ENCODE results near the gene GRIP1.

Gene GRIP1

DNA sequence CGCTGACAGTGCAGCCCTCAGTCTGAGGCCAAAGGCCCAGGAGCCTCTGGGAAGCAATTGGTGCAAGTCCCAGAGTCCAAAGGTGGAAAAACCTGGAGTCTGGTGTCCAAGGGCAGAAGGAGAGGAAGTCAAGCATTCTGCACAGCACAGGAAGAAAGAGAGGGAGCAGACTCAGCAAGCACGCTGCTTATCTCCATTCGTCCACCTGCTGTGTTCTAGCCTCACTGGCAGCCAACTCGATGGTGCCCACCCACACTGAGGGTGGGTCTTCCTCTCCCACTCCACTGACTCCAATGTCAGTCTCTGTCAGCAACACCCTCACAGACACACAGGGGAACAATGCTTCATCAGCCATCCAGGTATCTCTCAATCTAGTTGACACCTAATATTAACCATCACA, 337.8 kb downstream of the GRIP1 start:
- no peak overlapping the region for H3K27ac ChIP-seq (ENCODE audit: low read depth, low read length)
- H4K20me1 ChIP-seq (ENCODE audit: control insufficient read depth, insufficient read depth, low read depth, low read length), result no peaks in the 10 kb centered on the region
- no peaks in the 10 kb centered on the region for H3K36me3 ChIP-seq (ENCODE audit: control insufficient read depth, low read length)
- H3K4me2 ChIP-seq (ENCODE audit: low read length), result no peak overlapping the region
- H3K4me1 ChIP-seq (ENCODE audit: control insufficient read depth, low read length), result no peaks in the 10 kb centered on the region
- no peaks in the 10 kb centered on the region for H3F3A ChIP-seq (ENCODE audit: control insufficient read depth, insufficient read depth)
- H3K27me3 ChIP-seq (ENCODE audit: control insufficient read depth, low read length), result no peaks in the 10 kb centered on the region
- no peaks in the 10 kb centered on the region for H3K9me3 ChIP-seq (ENCODE audit: control insufficient read depth, insufficient read depth, low read length)
- H3K4me3 ChIP-seq (ENCODE audit: low read length), result no peak overlapping the region
- no peaks in the 10 kb centered on the region for H3K9me2 ChIP-seq (replicated peaks; ENCODE audit: control insufficient read depth, low read length)
- H3K79me2 ChIP-seq (ENCODE audit: control insufficient read depth, low read length), result no peaks in the 10 kb centered on the region
- TF ChIP-seq, protein P1, sequence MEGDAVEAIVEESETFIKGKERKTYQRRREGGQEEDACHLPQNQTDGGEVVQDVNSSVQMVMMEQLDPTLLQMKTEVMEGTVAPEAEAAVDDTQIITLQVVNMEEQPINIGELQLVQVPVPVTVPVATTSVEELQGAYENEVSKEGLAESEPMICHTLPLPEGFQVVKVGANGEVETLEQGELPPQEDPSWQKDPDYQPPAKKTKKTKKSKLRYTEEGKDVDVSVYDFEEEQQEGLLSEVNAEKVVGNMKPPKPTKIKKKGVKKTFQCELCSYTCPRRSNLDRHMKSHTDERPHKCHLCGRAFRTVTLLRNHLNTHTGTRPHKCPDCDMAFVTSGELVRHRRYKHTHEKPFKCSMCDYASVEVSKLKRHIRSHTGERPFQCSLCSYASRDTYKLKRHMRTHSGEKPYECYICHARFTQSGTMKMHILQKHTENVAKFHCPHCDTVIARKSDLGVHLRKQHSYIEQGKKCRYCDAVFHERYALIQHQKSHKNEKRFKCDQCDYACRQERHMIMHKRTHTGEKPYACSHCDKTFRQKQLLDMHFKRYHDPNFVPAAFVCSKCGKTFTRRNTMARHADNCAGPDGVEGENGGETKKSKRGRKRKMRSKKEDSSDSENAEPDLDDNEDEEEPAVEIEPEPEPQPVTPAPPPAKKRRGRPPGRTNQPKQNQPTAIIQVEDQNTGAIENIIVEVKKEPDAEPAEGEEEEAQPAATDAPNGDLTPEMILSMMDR (IDR thresholded peaks at IDR 0.05; ENCODE audit: low read depth, low read length, poor library complexity, severe bottlenecking), result no peak
- no peak for TF ChIP-seq EZH2phosphoT487 (IDR thresholded peaks at IDR 0.05; ENCODE audit: borderline replicate concordance, low read length)

DNA sequence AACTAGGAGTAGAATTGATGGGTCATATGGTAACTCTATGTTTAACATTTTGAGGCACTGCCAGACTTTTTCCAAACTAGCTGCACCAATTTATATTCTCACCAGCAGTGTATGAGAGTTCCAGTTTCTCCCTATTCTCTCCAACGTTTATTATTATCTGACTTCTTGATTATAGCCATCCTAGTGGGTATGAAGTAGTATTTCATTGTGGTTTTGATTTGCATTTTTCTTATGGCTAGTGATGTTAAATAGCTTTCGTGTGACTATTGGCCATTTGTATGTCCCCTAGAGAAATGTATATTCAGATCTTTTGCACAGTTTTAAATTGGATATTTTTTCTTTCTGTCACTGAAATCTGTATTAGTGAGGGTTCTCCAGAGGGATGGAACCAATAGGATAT, 338.7 kb downstream of the GRIP1 start:
- H3K4me1 ChIP-seq (ENCODE audit: control insufficient read depth, low read length), result no peaks in the 10 kb centered on the region
- no peaks in the 10 kb centered on the region for H4K20me1 ChIP-seq (ENCODE audit: control insufficient read depth, insufficient read depth, low read depth, low read length)
- no peak overlapping the region for H3K4me3 ChIP-seq (ENCODE audit: low read length)
- H3K9me2 ChIP-seq (replicated peaks; ENCODE audit: control insufficient read depth, low read length), result no peaks in the 10 kb centered on the region
- H3F3A ChIP-seq (ENCODE audit: control insufficient read depth, insufficient read depth), result no peaks in the 10 kb centered on the region
- H3K4me2 ChIP-seq (ENCODE audit: low read length), result no peak overlapping the region
- no peaks in the 10 kb centered on the region for H3K79me2 ChIP-seq (ENCODE audit: control insufficient read depth, low read length)
- H3K27ac ChIP-seq (ENCODE audit: low read depth, low read length), result no peak overlapping the region
- no peaks in the 10 kb centered on the region for H3K36me3 ChIP-seq (ENCODE audit: control insufficient read depth, low read length)
- H3K9me3 ChIP-seq (ENCODE audit: control insufficient read depth, insufficient read depth, low read length), result no peaks in the 10 kb centered on the region
- no peak for TF ChIP-seq EZH2phosphoT487 (IDR thresholded peaks at IDR 0.05; ENCODE audit: borderline replicate concordance, low read length)
- TF ChIP-seq, protein P1 (IDR thresholded peaks at IDR 0.05; ENCODE audit: low read depth, low read length, poor library complexity, severe bottlenecking), result no peak
- no peaks in the 10 kb centered on the region for H3K27me3 ChIP-seq (ENCODE audit: control insufficient read depth, low read length)

DNA sequence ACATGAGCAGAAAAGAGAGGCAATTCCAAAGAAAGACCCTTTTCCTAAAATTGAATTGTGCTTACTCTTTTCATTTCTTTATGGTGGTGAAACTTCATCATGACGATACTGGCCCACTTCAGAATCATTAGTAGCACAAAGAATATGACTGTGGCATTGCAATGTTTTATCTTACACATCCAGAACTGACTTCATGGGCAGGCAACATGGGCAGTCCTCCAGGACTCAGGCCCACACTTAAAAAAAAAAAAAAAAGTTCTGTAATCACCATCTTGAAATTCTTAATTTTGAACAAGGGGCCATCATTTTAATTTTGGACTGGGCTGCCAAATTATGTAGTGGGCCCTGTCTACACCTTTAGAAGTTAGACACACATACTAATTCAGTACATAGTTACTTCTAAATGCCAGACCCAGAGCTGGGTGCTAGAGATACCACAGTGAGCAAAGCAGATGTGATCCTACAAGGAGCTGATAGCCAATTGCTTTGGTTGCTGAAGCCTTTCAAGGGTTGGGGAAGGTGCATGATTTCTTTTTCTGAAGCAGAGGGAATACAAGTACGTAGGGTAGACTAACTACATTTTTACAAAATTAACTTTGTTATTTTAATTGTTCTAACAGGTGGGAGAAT, 341.4 kb downstream of the GRIP1 start:
- no peaks in the 10 kb centered on the region for H3K4me1 ChIP-seq (ENCODE audit: control insufficient read depth, low read length)
- TF ChIP-seq EZH2phosphoT487 (IDR thresholded peaks at IDR 0.05; ENCODE audit: borderline replicate concordance, low read length), result no peak
- TF ChIP-seq, protein P1 (IDR thresholded peaks at IDR 0.05; ENCODE audit: low read depth, low read length, poor library complexity, severe bottlenecking), result no peak
- H3K9me3 ChIP-seq (ENCODE audit: control insufficient read depth, insufficient read depth, low read length), result no peaks in the 10 kb centered on the region
- H3K4me3 ChIP-seq (ENCODE audit: low read length), result no peak overlapping the region
- no peaks in the 10 kb centered on the region for H4K20me1 ChIP-seq (ENCODE audit: control insufficient read depth, insufficient read depth, low read depth, low read length)
- no peaks in the 10 kb centered on the region for H3K9me2 ChIP-seq (replicated peaks; ENCODE audit: control insufficient read depth, low read length)
- no peaks in the 10 kb centered on the region for H3K79me2 ChIP-seq (ENCODE audit: control insufficient read depth, low read length)
- H3K4me2 ChIP-seq (ENCODE audit: low read length), result no peak overlapping the region
- H3F3A ChIP-seq (ENCODE audit: control insufficient read depth, insufficient read depth), result no peaks in the 10 kb centered on the region
- H3K27me3 ChIP-seq (ENCODE audit: control insufficient read depth, low read length), result no peaks in the 10 kb centered on the region
- H3K27ac ChIP-seq (ENCODE audit: low read depth, low read length), result no peak overlapping the region
- H3K36me3 ChIP-seq (ENCODE audit: control insufficient read depth, low read length), result no peaks in the 10 kb centered on the region
